Central memory CD8-positive, alpha-beta T cell (primary cell): ENCODE results near the gene PLPPR4.
"Not testable (repeated sequence)": the region's sequence is repeated elsewhere in the genome, so short reads cannot be mapped to it uniquely, and the experiment has no call there.

Experiments
- ATAC-seq: fragments of 150-1000 bp; cut with Tn5 transposase; replicated peaks from 2 replicates; pipeline ENCODE4 v1.10.0; 2022; ENCODE audit warnings: mild to moderate bottlenecking, moderate FRiP score, moderate number of reproducible peaks; ENCODE audit not compliant: poor library complexity, severe bottlenecking; ENCODE audit errors: extremely low read depth
- DNase-seq, 2 donors: peaks; one replicate each; pipeline ENCODE4 v3.0.0; 2021; ENCODE audit warnings: low spot score in 2 of 2
- H3K27ac Mint-ChIP-seq: one replicate; pipeline ENCODE4 v1.8.0; 2022; ENCODE audit warnings: low read depth, mild to moderate bottlenecking, moderate library complexity, mixed read lengths
- H3K27me3 Mint-ChIP-seq: one replicate; pipeline ENCODE4 v1.8.0; 2022; ENCODE audit warnings: mixed read lengths
- H3K36me3 Mint-ChIP-seq: one replicate; pipeline ENCODE4 v1.8.0; 2022; ENCODE audit warnings: mild to moderate bottlenecking, moderate library complexity, mixed read lengths; ENCODE audit not compliant: insufficient read depth
- H3K4me1 Mint-ChIP-seq: one replicate; pipeline ENCODE4 v1.8.0; 2022; ENCODE audit warnings: mixed read lengths
- H3K4me3 Mint-ChIP-seq: one replicate; pipeline ENCODE4 v1.8.0; 2022; ENCODE audit warnings: mild to moderate bottlenecking, moderate library complexity, mixed read lengths
- H3K9me3 Mint-ChIP-seq: one replicate; pipeline ENCODE4 v1.8.0; 2022; ENCODE audit warnings: mixed read lengths

PLPPR4 gene

DNA sequence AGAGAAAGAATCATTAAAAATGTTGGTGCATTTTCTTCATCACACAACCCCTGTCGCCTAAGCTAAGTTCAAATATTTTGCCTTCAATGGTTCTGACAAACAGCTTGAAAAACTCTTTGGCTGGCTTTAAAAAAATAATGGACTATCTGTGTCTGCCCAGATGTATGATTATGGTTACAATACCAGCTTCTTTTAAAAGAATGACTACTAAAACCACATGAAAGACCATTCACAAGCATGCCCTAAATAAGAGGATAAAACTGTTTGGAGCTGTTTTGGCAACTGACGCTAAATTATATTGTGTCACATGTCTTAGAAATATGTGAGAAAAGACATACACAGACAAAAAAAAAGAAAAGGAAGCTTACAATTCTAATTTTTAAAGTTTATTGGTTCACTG is 23.7 kb upstream of the PLPPR4 start:
- H3K4me3 Mint-ChIP-seq = no peak overlapping the region
- ATAC-seq (no peak), DNase-seq (no peak)
- H3K9me3 Mint-ChIP-seq = peaks cover 5% of the 10 kb centered on the region
- H3K27ac Mint-ChIP-seq = no peak overlapping the region
- no peaks in the 10 kb centered on the region for H3K4me1 Mint-ChIP-seq
- no peaks in the 10 kb centered on the region for H3K27me3 Mint-ChIP-seq
- no peaks in the 10 kb centered on the region for H3K36me3 Mint-ChIP-seq

DNA sequence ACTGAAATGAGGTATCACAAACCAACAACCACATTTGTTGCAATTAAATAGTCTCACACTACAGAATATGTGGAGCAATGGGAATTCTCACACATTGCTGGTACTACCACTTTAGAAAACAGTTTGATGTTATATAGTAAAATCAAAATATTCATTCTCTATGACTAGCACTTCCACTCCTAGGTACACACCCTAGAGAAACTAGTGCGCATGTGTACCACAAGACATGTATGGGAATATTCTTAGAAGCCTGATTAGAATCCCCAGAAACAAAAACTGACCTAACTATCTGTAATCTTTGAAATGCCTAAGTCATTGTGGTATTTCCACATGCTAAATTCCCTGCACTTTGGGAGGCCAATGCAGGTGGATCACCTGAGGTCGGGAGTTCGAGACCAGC is 18.1 kb upstream of the PLPPR4 start:
- H3K27me3 Mint-ChIP-seq = no peaks in the 10 kb centered on the region
- no peak for ATAC-seq
- no peak overlapping the region for H3K27ac Mint-ChIP-seq
- H3K9me3 Mint-ChIP-seq = peaks cover 10% of the 10 kb centered on the region
- H3K4me1 Mint-ChIP-seq = no peaks in the 10 kb centered on the region
- no peaks in the 10 kb centered on the region for H3K36me3 Mint-ChIP-seq
- DNase-seq = no peak
- no peak overlapping the region for H3K4me3 Mint-ChIP-seq

DNA sequence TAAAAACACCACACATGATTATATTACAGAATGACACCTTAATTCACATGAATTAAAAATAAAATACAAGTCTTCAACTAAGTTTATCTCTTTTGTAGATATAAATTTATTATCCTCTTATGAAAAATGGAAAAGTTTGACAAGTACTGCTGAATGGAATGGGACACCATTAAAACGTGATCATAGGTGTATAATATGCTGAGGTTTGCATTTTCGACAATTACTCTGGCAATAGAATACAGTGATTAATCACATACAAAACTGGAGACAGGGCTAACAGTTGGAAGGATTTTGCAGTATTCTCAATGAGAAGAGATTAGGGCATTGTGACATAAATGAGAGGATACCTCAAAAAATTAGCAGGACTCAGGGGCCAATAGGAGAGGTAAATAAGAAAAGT is 17.1 kb upstream of the PLPPR4 start:
- Mint-ChIP-seq H3K4me3 (no peak overlapping the region), H3K27ac (no peak overlapping the region), H3K9me3 (peaks cover 10% of the 10 kb centered on the region), H3K27me3 (no peaks in the 10 kb centered on the region), H3K4me1 (no peaks in the 10 kb centered on the region), H3K36me3 (no peaks in the 10 kb centered on the region)
- DNase-seq (no peak), ATAC-seq (no peak)

DNA sequence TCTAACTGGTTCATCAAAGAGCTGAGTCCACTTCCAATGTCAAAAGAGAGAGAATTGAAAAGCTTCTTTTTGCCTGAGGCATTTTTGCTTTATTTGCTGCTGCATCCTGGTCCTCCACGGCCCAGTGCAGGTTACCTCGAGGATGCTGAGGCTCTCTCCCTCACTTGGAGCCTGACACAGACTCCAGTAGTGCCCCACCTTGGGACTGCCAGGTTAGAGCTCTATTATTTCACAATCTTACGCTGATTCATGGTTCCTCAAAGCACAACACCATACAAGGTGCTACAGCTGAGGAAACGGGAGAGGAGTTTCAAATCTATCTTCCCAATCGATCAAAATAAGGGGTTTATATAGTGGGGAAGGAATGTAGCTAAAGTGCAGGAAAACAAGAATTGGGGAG is 13.6 kb upstream of the PLPPR4 start:
- Mint-ChIP-seq H3K27ac (no peak overlapping the region), H3K27me3 (no peaks in the 10 kb centered on the region), H3K36me3 (no peaks in the 10 kb centered on the region), H3K4me1 (no peaks in the 10 kb centered on the region), H3K4me3 (no peak overlapping the region), H3K9me3 (peaks cover 5% of the 10 kb centered on the region)
- ATAC-seq (no peak), DNase-seq (no peak)

DNA sequence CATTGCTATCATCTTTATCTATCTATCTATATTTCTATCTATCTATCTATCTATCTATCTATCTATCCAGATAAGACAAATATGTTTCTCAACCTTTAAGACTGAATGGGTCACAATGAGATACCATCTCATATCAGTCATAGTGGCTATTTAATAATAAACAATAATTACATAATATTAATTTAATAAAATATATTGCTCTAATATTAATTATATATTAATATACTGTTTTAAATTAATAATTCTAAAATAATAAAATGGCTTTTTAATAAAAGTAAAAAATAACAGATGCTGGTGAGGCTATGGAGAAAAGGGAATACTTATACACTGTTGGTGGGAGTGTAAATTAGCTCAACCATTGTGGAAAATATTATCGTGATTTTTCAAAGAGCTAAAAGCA is 13.0 kb upstream of the PLPPR4 start:
- no peak overlapping the region for H3K4me3 Mint-ChIP-seq
- H3K9me3 Mint-ChIP-seq = peaks cover 5% of the 10 kb centered on the region
- no peaks in the 10 kb centered on the region for H3K36me3 Mint-ChIP-seq
- no peaks in the 10 kb centered on the region for H3K27me3 Mint-ChIP-seq
- no peak for ATAC-seq
- H3K4me1 Mint-ChIP-seq = no peaks in the 10 kb centered on the region
- H3K27ac Mint-ChIP-seq = no peak overlapping the region
- DNase-seq = no peak

DNA sequence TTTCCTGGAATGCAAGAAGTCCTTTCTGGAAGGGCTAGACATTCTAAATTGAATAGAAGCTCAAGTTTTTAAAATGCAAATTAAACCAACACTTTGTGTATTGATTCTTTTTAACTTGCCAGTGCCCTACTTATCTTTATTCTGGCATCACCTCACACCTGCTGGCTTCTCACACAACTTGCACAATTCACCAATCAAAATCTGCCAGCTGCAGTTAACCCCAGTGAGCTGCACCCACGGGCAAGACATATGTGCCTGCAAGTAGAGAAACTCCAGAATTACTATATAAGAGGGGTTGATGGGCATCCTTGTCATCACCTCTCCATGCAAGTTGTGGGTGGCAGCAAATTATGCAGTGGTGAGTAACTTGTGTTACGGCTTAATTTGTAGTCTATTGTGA is 11.7 kb upstream of the PLPPR4 start:
- no peak overlapping the region for H3K27ac Mint-ChIP-seq
- ATAC-seq = no peak
- no peaks in the 10 kb centered on the region for H3K4me1 Mint-ChIP-seq
- H3K36me3 Mint-ChIP-seq = no peaks in the 10 kb centered on the region
- H3K27me3 Mint-ChIP-seq = no peaks in the 10 kb centered on the region
- no peak overlapping the region for H3K4me3 Mint-ChIP-seq
- H3K9me3 Mint-ChIP-seq = peaks cover 5% of the 10 kb centered on the region
- DNase-seq = no peak

DNA sequence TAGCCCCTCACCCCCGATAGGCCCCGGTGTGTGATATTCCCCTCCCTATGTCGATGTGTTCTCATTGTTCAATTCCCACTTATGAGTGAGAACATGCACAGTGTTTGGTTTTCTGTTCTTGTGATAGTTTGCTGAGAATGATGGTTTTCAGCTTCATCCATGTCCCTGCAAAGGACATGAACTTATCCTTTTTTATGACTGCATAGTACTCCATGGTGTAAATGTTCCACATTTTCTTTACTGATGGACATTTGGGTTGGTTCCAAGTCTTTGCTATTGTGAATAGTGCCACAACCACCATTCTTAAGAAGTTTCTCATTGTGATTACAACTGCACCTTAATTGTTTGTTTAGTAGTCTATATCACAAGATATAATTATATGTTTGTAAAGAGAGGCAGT is 3.9 kb upstream of the PLPPR4 start:
- not testable (repeated sequence) for H3K4me1 Mint-ChIP-seq, H3K4me3 Mint-ChIP-seq, H3K9me3 Mint-ChIP-seq, ATAC-seq, H3K36me3 Mint-ChIP-seq, H3K27ac Mint-ChIP-seq, DNase-seq
- H3K27me3 Mint-ChIP-seq = peaks cover 36% of the 10 kb centered on the region

DNA sequence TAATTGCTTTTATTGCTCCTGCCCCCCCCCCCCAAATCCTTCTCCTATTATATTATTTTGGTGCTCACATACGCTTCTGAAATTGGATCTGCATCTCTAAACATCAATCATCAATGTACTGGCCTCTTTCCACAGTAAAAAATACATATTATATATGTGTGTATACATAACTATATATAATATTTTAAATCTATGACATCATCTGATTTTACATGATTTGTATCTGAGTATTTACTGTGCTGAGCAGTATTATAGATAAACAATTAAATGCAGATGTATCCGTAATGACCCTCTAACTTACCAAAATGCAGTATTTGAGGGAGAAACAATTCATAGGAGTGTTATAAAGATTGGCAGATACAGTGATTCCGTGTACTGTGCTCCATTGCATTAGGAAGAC is 832 bp downstream of the PLPPR4 start:
- Mint-ChIP-seq H3K4me1 (no peaks in the 10 kb centered on the region), H3K27ac (no peak overlapping the region), H3K4me3 (no peak overlapping the region), H3K9me3 (peaks cover 8% of the 10 kb centered on the region), H3K27me3 (peaks cover 42% of the 10 kb centered on the region), H3K36me3 (peaks cover 2% of the 10 kb centered on the region)
- DNase-seq = no peak
- ATAC-seq = no peak

DNA sequence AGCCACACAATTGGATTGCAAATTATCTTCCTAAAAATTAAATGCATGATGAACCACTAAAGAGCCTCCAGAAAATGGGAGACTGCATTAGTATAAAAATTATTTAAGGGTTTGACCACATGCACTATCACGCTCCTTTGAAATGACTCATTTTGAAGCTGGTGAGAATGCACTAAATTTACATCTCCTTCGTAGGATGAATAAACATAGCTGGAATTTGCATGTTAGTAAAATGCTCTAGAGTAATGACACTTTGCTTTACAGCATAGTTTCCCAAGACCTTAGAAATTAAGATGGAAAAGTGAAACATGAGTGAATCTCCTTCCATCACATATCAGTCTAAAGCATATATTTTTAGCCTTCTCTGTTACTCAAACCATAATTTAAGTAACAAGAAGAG is 2.4 kb downstream of the PLPPR4 start:
- H3K4me1 Mint-ChIP-seq = no peaks in the 10 kb centered on the region
- H3K27ac Mint-ChIP-seq = no peak overlapping the region
- H3K36me3 Mint-ChIP-seq = peaks cover 2% of the 10 kb centered on the region
- ATAC-seq (no peak), DNase-seq (no peak)
- H3K4me3 Mint-ChIP-seq = no peak overlapping the region
- H3K27me3 Mint-ChIP-seq = peaks cover 42% of the 10 kb centered on the region
- peaks cover 8% of the 10 kb centered on the region for H3K9me3 Mint-ChIP-seq

DNA sequence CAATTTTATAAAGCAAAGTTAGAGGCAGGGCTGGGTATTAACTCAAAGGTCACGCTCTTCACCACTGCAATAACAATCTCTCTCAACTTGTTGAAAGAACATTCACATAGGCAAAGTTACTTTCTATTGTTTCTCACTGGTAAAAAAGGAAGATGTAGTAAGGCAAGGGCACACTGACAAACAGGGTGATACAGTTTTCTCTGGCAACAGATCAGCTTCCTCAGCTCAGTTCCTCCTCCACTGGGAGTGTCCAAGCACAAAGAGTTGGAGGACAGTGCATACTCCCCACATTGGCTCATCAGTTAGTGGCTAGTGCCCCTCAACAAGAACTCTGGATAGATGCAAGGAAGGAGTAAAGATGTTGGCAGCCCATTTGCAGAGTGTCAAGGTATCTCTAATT is 3.7 kb downstream of the PLPPR4 start:
- Mint-ChIP-seq H3K4me3 (no peak overlapping the region), H3K27ac (no peak overlapping the region), H3K27me3 (peaks cover 29% of the 10 kb centered on the region), H3K4me1 (no peaks in the 10 kb centered on the region), H3K36me3 (peaks cover 2% of the 10 kb centered on the region), H3K9me3 (no peaks in the 10 kb centered on the region)
- DNase-seq (no peak), ATAC-seq (no peak)

DNA sequence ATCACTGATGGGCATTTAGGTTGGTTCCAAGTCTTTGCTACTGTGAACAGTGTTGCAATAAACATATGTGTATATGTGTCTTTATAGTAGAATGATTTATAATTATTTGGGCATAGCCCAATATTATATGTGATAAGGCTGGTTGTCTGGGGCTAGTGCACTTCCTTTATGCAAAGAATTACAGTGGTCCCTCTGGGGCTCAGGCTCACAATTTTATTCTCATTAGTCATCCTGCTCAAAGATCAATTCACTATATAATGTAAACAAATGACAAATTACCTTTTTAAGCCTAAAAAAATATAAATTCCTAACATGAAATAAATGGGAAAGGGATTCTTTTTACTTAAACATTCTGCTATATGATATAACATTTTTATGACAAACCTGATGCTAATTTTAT is 5.0 kb downstream of the PLPPR4 start:
- H3K9me3 Mint-ChIP-seq = no peaks in the 10 kb centered on the region
- no peak overlapping the region for H3K4me3 Mint-ChIP-seq
- H3K27ac Mint-ChIP-seq = no peak overlapping the region
- H3K36me3 Mint-ChIP-seq = peaks cover 2% of the 10 kb centered on the region
- no peak for DNase-seq
- peaks cover 16% of the 10 kb centered on the region for H3K27me3 Mint-ChIP-seq
- no peaks in the 10 kb centered on the region for H3K4me1 Mint-ChIP-seq
- no peak for ATAC-seq

DNA sequence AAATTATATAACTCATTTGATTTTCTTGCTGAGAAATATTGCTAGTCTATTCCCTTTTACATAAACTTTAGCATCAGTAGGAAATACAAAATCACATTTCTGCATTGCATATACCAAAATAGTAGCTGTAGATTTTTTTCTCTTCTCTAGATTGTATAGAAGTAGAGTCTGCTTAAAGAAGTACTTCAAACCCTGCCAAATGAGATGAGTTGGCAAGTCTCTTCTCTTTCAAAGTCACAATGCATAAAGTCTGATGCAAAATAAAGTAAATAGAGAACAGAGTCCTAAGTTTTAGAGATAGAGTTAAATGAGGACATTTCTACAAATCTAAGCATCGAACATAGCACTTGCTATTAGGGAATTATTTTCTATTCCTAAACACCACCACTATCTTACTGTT is 6.4 kb downstream of the PLPPR4 start:
- H3K4me3 Mint-ChIP-seq = no peak overlapping the region
- H3K27ac Mint-ChIP-seq = no peak overlapping the region
- no peak for ATAC-seq
- no peak for DNase-seq
- H3K36me3 Mint-ChIP-seq = peaks cover 2% of the 10 kb centered on the region
- H3K4me1 Mint-ChIP-seq = no peaks in the 10 kb centered on the region
- no peaks in the 10 kb centered on the region for H3K9me3 Mint-ChIP-seq
- H3K27me3 Mint-ChIP-seq = peaks cover 3% of the 10 kb centered on the region

DNA sequence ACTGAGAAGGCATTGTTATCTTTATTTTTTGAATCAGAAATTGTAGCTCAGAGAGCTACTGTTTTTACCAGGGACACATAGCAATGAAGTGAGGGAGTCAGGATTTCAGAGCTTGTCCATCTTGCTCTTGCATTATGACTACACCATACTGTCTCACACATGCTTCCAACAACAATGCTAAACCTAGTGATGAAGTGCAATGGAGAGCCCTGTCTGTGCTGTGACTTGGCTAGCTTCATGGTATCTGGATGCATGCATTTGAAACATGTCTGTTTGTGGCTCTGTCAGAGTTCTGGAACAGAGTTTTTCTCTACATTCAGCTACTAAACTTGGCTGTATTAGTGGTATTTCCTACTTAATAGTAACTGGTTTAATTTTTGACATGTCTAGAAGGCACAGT is 7.0 kb downstream of the PLPPR4 start:
- H3K9me3 Mint-ChIP-seq = no peaks in the 10 kb centered on the region
- H3K36me3 Mint-ChIP-seq = peaks cover 2% of the 10 kb centered on the region
- no peaks in the 10 kb centered on the region for H3K4me1 Mint-ChIP-seq
- ATAC-seq (no peak), DNase-seq (no peak)
- no peak overlapping the region for H3K4me3 Mint-ChIP-seq
- H3K27ac Mint-ChIP-seq = no peak overlapping the region
- no peaks in the 10 kb centered on the region for H3K27me3 Mint-ChIP-seq

DNA sequence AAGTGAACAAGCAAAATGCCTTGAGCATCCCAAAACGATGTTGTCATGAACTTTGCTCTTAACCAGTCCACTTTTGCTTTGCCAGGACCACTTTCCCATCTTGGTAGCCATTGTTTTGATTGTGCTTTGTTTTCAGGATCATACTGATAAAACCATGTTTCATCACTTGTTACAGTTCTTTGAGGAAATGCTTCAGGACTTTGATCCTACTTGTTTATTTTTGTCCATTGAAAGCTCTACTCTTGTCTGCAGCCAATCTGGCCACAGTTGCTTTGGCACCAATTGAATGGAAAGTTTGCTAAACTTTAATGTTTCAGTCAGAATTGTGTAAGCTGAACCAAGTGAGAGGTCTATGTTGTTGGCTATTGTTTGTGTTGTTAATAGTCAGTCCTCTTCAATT is 12.8 kb downstream of the PLPPR4 start:
- Mint-ChIP-seq H3K4me1 (no peaks in the 10 kb centered on the region), H3K36me3 (no peaks in the 10 kb centered on the region), H3K27ac (no peak overlapping the region), H3K27me3 (no peaks in the 10 kb centered on the region), H3K9me3 (no peaks in the 10 kb centered on the region), H3K4me3 (no peak overlapping the region)
- no peak for DNase-seq
- no peak for ATAC-seq
